Measurements from ENCODE around the gene DUSP12.

- TF ChIP-seq POLR2A (IDR thresholded peaks at IDR 0.05) (no peak), CTCF (IDR thresholded peaks at IDR 0.05) (no peak)
Observed at GRCh38 chr1:161705537-161705936, 44.0 kb upstream of the DUSP12 start.

Data from adrenal gland (tissue), 5 donors.